Measurements from ENCODE around the gene RUFY1.
"Not testable (repeated sequence)": the region's sequence is repeated elsewhere in the genome, so short reads cannot be mapped to it uniquely, and the experiment has no call there.

Gene RUFY1

GRCh38 chr5:179621551-179622214 lies 71.3 kb downstream of the RUFY1 start:
- no peak for DNase-seq (ENCODE audit: low spot score)

GRCh38 chr5:179623003-179623905 lies 72.9 kb downstream of the RUFY1 start, which contains the start of gene HNRNPH1:
TSS of gene HNRNPH1 (minus strand) at chr5:179623671. CDS start at chr5:179623133, 538 bp downstream.
- peak; percentile 99 for DNase-seq (ENCODE audit: low spot score)

- DNase-seq (ENCODE audit: low spot score), result peak; percentile 59
Measured at GRCh38 chr5:179623906-179624741, 73.8 kb downstream of the RUFY1 start.

- no peak for DNase-seq (ENCODE audit: low spot score)
Measured at GRCh38 chr5:179624841-179625271, 74.5 kb downstream of the RUFY1 start.

GRCh38 chr5:179633501-179634369 lies 83.4 kb downstream of the RUFY1 start:
- not testable (repeated sequence) for DNase-seq (ENCODE audit: low spot score)

- DNase-seq (ENCODE audit: low spot score), result not testable (repeated sequence)
Measured at GRCh38 chr5:179634370-179635172, 84.2 kb downstream of the RUFY1 start.

- DNase-seq (ENCODE audit: low spot score), result not testable (repeated sequence)
Measured at GRCh38 chr5:179639296-179639695, 88.9 kb downstream of the RUFY1 start.

GRCh38 chr5:179641745-179642144 lies 91.4 kb downstream of the RUFY1 start:
- not testable (repeated sequence) for DNase-seq (ENCODE audit: low spot score)

- DNase-seq (ENCODE audit: low spot score), result not testable (repeated sequence)
Measured at GRCh38 chr5:179642626-179643025, 92.3 kb downstream of the RUFY1 start.

- not testable (repeated sequence) for DNase-seq (ENCODE audit: low spot score)
Measured at GRCh38 chr5:179643141-179643920, 93.0 kb downstream of the RUFY1 start.

- not testable (repeated sequence) for DNase-seq (ENCODE audit: low spot score)
Measured at GRCh38 chr5:179644766-179645165, 94.4 kb downstream of the RUFY1 start.

GRCh38 chr5:179648410-179648809 lies 98.1 kb downstream of the RUFY1 start:
- no peak for DNase-seq (ENCODE audit: low spot score)

GRCh38 chr5:179649166-179649703 lies 98.9 kb downstream of the RUFY1 start:
- not testable (repeated sequence) for DNase-seq (ENCODE audit: low spot score)

GRCh38 chr5:179650245-179650644 lies 99.9 kb downstream of the RUFY1 start:
- not testable (repeated sequence) for DNase-seq (ENCODE audit: low spot score)

GRCh38 chr5:179653135-179653534 lies 102.8 kb downstream of the RUFY1 start:
- DNase-seq (ENCODE audit: low spot score), result not testable (repeated sequence)

GRCh38 chr5:179657302-179658178 lies 107.2 kb downstream of the RUFY1 start:
- DNase-seq (ENCODE audit: low spot score), result not testable (repeated sequence)

GRCh38 chr5:179658179-179658856 lies 108.0 kb downstream of the RUFY1 start:
- not testable (repeated sequence) for DNase-seq (ENCODE audit: low spot score)
